GM13976 (cell line): ENCODE results near the gene GPR42.

Experiments
- DNase-seq: peaks from one replicate; pipeline ENCODE4 v3.0.0; 2012; ENCODE audit warnings: low spot score
- in situ Hi-C: fragments of 300-500 bp; cut with MboI; formaldehyde crosslinking; loops from one replicate; pipeline ENCODE4 v1.12.0; 2022; ENCODE audit warnings: low sequenced_read_pairs, mixed read lengths, inconsistent platforms; ENCODE audit not compliant: unreplicated experiment
- TF ChIP-seq, protein P1 (sequence below): IDR thresholded peaks from 2 replicates; pipeline ENCODE4 v1.5.1; 2012; ENCODE audit warnings: borderline replicate concordance, mild to moderate bottlenecking; ENCODE audit not compliant: insufficient read depth; ENCODE audit errors: extremely low read depth, missing control alignments, control extremely low read depth

Gene GPR42

DNA sequence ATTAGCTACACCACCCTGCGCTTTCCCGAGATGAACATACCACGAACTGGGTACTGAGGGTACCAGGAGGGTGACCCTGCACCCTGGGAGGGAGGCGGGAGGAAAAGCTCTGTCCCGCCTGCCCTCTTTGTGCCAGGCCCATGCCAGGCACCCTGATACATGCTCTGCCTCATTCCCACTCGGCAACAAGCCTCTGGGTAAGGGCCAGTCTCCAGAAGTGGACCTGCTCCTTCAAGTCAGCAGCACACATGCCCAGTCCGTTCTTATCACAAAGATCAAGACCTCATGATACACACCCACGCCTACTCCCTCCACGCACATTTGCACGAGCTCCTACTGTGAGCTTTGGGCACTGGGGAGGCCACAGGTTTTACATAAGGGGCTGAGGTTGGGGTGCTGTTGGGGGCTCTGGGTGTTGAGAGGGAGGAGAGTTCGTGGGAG, 25.2 kb upstream of the GPR42 start:
- TF ChIP-seq, protein P1, sequence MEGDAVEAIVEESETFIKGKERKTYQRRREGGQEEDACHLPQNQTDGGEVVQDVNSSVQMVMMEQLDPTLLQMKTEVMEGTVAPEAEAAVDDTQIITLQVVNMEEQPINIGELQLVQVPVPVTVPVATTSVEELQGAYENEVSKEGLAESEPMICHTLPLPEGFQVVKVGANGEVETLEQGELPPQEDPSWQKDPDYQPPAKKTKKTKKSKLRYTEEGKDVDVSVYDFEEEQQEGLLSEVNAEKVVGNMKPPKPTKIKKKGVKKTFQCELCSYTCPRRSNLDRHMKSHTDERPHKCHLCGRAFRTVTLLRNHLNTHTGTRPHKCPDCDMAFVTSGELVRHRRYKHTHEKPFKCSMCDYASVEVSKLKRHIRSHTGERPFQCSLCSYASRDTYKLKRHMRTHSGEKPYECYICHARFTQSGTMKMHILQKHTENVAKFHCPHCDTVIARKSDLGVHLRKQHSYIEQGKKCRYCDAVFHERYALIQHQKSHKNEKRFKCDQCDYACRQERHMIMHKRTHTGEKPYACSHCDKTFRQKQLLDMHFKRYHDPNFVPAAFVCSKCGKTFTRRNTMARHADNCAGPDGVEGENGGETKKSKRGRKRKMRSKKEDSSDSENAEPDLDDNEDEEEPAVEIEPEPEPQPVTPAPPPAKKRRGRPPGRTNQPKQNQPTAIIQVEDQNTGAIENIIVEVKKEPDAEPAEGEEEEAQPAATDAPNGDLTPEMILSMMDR: no peak
- DNase-seq: peak; percentile 58
- in situ Hi-C loops: no loop called here

DNA sequence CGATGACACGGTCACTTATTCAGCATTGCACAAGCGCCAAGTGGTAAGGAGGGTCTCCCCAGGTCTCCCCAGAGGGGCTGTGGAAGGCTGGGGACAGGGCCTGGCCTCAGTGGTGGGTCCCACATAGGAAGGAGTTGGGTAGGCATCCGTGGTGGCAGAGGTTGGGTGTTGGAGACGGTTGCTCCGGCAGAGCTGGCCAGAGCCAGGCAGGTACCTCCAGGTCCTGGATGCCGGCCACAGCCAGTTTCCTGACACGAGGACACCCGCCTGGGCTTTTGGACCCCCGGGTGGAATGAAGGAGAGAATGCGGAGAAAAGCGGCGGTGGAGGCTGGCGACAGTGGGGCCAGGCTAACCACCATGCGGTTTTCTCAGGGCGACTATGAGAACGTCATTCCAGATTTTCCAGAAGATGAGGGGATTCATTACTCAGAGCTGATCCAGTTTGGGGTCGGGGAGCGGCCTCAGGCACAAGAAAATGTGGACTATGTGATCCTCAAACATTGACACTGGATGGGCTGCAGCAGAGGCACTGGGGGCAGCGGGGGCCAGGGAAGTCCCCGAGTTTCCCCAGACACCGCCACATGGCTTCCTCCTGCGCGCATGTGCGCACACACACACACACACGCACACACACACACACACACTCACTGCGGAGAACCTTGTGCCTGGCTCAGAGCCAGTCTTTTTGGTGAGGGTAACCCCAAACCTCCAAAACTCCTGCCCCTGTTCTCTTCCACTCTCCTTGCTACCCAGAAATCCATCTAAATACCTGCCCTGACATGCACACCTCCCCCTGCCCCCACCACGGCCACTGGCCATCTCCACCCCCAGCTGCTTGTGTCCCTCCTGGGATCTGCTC, 24.4 kb upstream of the GPR42 start:
- TF ChIP-seq, protein P1: no peak
- in situ Hi-C loops: no loop called here
- DNase-seq: peak; percentile 84

DNA sequence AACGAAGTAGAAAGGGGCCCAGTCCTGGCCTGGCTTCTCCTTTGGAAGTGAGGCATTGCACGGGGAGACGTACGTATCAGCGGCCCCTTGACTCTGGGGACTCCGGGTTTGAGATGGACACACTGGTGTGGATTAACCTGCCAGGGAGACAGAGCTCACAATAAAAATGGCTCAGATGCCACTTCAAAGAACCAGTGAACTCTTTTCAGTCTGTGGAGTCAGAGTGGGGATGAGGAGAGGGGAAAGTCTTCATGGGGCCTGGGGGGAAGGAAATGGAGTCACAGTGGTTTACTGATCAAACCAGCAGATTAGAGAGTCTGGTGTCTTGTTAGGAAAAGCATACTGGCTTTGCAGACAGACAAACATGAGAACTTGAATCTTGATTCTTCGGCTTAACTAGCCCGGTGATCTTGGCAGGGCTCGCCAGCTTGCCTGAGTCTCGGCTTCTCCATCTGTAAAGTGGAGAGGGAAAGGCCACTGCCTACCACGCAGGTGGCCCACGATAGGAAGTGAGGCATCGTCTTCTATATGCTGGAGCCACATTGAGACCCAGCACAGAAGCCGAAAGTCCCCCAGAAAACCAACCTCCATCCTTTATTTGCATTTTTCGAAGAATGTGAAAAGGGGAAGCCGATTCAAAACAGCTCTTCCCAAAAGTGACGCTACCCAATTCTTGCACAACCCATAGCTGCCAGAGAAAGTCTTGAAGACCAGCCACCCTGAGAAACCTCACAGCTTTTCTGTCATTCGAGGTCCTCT, 23.5 kb upstream of the GPR42 start, which contains the start of gene FFAR1:
Gene FFAR1, plus strand, starts transcription at position 732 of the 759 bp plus-strand sequence. CDS start 3,650 bp downstream, outside the sequence.
- TF ChIP-seq, protein P1: no peak
- in situ Hi-C loops: no loop called here
- DNase-seq: peak; percentile 80

DNA sequence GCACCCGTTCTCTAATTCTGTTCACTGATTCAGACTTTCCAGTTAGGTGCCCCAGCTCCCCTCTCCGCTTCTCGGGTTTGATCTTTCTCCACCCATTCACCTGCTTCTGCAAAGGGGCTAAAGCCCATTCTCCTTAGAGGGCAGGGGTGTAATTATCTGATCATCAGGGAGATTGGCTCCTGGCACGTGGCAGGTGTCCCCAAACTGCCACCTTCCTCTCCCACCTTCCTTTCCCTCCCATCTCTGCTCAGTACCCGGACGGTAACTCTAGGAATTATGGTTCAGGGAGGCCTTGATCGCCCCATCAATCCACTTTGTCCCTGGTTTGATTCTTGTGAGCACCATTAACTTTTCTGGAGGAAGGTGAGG, 23.0 kb upstream of the GPR42 start:
- TF ChIP-seq, protein P1: no peak
- in situ Hi-C loops: no loop called here
- DNase-seq: no peak

DNA sequence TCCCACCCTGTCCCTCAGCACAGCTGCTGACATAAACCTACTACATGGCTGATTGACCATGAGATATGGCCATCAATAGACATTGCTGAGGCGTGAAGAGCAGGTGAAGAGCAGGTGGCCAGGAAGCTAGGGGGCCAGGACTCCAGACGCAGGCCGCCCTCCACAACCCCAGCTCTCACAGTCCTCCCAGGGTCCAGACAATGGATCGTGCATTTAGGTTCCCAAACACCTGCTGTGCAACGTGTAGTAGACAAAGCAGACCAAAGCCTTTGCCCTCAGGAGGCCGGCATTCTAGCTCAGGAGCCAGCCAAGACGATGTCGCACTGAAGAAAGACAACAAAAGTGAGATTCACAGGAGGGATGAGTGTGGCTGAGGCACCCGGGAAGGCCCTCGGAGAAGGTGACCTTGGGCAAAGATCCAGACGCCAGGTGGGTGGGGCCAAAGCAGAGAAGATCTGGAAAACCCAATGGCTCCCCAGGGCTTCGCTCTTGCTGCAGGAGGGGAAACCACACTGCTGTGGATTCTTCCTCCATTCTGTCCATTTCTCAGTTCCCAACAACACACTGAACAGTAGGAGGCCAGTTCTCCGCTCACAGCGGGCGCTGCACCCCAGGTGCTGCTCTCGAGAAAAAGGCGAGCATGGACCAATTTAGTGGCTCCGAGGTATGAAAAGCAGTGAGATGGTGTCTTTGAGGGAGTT, 21.8 kb upstream of the GPR42 start:
- TF ChIP-seq, protein P1: no peak
- peak; percentile 39 for DNase-seq
- in situ Hi-C loops: no loop called here
